Measurements from ENCODE around the gene KIAA1217.

DNA sequence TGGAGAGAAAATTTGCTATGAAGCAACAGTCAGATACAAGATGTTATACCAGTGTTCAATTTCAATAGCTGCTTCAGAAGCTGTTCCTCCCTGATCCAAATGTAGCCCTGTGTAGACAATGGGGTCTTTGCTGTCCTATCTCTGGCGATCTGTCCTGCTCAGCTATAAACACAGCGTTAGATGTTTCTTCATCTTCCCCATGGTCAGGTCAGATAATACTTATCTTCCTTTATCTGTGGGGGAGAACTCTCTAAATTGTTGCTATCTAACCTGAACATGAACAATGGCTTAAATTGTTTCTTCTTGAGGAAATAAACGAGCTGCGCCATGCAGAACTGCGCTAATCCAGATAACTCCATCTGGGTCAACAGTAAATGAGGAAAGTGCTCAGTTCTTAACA lies 15.6 kb upstream of the KIAA1217 start:
- no peak for TF ChIP-seq POLR2A (IDR thresholded peaks at IDR 0.05; ENCODE audit: control extremely low read depth in 1 of 2, low read depth in 2 of 2, low read length in 2 of 2)
- TF ChIP-seq, protein P1, sequence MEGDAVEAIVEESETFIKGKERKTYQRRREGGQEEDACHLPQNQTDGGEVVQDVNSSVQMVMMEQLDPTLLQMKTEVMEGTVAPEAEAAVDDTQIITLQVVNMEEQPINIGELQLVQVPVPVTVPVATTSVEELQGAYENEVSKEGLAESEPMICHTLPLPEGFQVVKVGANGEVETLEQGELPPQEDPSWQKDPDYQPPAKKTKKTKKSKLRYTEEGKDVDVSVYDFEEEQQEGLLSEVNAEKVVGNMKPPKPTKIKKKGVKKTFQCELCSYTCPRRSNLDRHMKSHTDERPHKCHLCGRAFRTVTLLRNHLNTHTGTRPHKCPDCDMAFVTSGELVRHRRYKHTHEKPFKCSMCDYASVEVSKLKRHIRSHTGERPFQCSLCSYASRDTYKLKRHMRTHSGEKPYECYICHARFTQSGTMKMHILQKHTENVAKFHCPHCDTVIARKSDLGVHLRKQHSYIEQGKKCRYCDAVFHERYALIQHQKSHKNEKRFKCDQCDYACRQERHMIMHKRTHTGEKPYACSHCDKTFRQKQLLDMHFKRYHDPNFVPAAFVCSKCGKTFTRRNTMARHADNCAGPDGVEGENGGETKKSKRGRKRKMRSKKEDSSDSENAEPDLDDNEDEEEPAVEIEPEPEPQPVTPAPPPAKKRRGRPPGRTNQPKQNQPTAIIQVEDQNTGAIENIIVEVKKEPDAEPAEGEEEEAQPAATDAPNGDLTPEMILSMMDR (IDR thresholded peaks at IDR 0.05; ENCODE audit: control extremely low read depth in 1 of 3, insufficient read depth in 1 of 3, low read depth in 1 of 3, low read length in 3 of 3): no peak
- no peak for TF ChIP-seq SIN3A (conservative IDR thresholded peaks at IDR 0.05 in 1 of 2, IDR thresholded peaks at IDR 0.05 in 1 of 2; ENCODE audit: low read depth in 1 of 2, low read length in 2 of 2)
- no peak for TF ChIP-seq ZNF274 (IDR thresholded peaks at IDR 0.05; ENCODE audit: borderline replicate concordance, extremely low read depth, low read length)
- TF ChIP-seq YY1 (IDR thresholded peaks at IDR 0.05; ENCODE audit: low read depth, low read length): no peak
- TF ChIP-seq RXRA (IDR thresholded peaks at IDR 0.05; ENCODE audit: insufficient read depth, low read depth, low read length): no peak
- TF ChIP-seq MAX (IDR thresholded peaks at IDR 0.05): no peak
- TF ChIP-seq BRCA1 (IDR thresholded peaks at IDR 0.05; ENCODE audit: low read depth, low read length): no peak

Measured in H1 (cell line).